ENCODE results near the gene NOTCH1. TPM values are rescaled to one million over a fixed set of nuclear protein-coding genes. Genes with fewer than 3 reads are reported as not detected.

NOTCH1 gene
- total and polyA plus RNA-seq, 7 experiments from 2014 or later: 1.9 to 92.9 (median 52.0) TPM

DNA sequence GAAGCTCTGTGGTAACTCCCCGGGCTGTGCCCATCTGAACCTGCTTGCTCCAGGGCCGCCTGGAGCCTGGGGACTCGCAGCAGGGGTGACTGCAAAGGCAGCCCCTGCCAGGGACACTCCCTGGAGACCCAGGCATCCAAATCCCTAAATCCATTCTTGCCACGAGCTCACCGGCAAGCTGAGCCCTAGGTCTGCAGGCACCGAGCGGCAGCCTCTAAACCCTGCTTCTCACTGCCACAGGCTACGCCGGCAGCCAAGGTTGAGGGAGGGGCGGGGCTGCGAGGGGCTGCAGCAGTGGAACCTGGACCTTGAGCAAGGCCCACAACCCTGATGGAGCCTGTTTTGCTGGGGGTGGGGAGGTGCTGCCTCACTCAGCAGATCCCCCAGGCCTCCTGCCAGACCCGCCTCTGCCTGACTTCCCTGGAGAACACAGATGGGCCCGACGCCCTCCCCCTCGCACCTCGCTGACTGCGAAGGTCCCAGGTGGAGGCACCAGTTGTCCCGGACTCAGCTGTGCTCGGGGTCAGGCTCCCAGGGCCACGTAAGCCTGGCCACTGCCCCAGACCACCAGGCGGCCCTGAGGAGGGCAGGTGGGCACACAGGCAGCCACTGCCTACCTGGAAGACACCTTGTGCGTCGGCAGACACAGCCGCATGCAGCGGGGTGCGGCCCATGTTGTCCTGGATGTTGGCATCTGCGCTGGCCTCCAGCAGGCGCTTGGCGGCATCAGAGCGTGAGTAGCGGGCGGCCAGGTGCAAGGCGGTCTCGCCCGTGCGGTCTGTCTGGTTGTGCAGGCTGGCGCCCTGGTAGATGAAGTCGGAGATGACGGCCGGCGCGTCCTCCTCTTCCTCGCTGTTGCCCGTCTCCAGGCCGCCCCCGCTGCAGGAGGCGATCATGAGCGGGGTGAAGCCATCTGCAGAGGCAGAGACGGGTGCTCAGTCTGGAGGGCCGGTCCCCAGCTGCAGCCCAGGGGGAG, 45.6 kb downstream of the NOTCH1 start:
- Mint-ChIP-seq H3K9me3 (no peaks in the 10 kb centered on the region), H3K27me3 (no peaks in the 10 kb centered on the region), H3K4me1 (peaks cover 0 to 3% (median 0%) of the 10 kb centered on the region in 7 donors), H3K27ac (peak overlapping the region in 1 of 9 donors; percentile 31), H3K36me3 (peaks cover 0 to 11% (median 3%) of the 10 kb centered on the region in 5 donors), H3K4me3 (no peak overlapping the region)
- Histone ChIP-seq H3K27me3 (ENCODE audit: control insufficient read depth in 2 of 2, insufficient read depth in 2 of 2, low read length in 2 of 2) (no peaks in the 10 kb centered on the region), H3K4me1 (ENCODE audit: control insufficient read depth in 2 of 2, insufficient read depth in 2 of 2, low read length in 2 of 2) (no peaks in the 10 kb centered on the region), H3K4me3 (ENCODE audit: low read length) (no peak overlapping the region), H3K9me3 (ENCODE audit: control insufficient read depth in 2 of 3, low read length in 3 of 3) (no peaks in the 10 kb centered on the region), H3K36me3 (ENCODE audit: control insufficient read depth in 2 of 3, insufficient read depth in 3 of 3, low read length in 3 of 3) (peaks cover 0 to 97% (median 8%) of the 10 kb centered on the region in 3 experiments), H3K27ac (ENCODE audit: low read depth, low read length) (no peak overlapping the region)
- DNase-seq (no peak), ATAC-seq (no peak)
- POLR2A ChIA-PET: no interaction called here
- intact Hi-C loops (cut with micrococcal nuclease): no loop called here
- CTCF ChIA-PET: no interaction called here

DNA sequence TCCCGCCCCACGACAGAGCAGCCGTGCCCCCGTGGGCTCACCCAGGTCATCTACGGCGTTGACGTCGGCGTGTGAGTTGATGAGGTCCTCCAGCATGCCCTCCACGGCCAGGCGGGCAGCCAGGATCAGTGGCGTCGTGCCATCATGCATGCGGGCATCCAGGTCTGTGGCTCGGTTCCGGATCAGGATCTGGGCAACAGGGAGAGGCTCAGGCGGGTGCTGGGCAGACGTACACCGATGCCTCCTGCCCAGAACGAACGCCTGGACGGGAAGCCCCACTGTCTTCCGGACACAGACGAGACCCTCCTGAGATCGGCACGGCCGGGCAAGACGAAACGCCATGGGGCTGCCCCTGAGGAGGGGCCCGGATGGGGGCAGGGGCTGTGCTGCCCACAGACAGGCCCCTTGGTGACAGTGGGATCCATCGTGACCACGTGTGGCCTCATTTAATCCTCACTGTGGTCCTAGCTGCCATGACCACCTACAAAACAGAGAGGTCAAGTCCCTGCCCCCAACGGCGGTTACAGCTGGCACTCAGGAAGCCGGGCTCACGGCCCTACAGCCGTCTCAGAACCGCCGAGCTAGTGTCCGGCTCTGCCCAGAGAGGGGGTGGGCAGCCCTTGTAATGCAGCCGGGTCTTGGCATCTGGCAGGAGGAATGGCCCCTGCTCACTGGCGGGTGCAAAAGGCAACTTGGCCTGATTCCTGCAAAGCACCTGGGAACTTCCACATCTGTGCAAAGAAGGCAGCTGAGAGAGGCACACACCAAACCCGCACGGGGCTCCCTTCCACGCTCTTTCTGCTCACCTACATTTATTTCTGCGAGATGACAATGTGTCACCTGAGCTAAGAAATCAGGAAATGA, 46.5 kb downstream of the NOTCH1 start:
- ChIA-PET CTCF (no interaction called here), POLR2A (no interaction called here)
- Histone ChIP-seq H3K27me3 (ENCODE audit: control insufficient read depth in 2 of 2, insufficient read depth in 2 of 2, low read length in 2 of 2) (no peaks in the 10 kb centered on the region), H3K36me3 (ENCODE audit: control insufficient read depth in 2 of 3, insufficient read depth in 3 of 3, low read length in 3 of 3) (peaks cover 0 to 91% (median 4%) of the 10 kb centered on the region in 3 experiments), H3K4me3 (ENCODE audit: low read length) (no peak overlapping the region), H3K4me1 (ENCODE audit: control insufficient read depth in 2 of 2, insufficient read depth in 2 of 2, low read length in 2 of 2) (no peaks in the 10 kb centered on the region), H3K9me3 (ENCODE audit: control insufficient read depth in 2 of 3, low read length in 3 of 3) (no peaks in the 10 kb centered on the region), H3K27ac (ENCODE audit: low read depth, low read length) (no peak overlapping the region)
- H3K36me3 Mint-ChIP-seq: peaks cover 0 to 11% (median 3%) of the 10 kb centered on the region in 5 donors
- no peak for ATAC-seq
- H3K4me1 Mint-ChIP-seq: peaks cover 0 to 3% (median 0%) of the 10 kb centered on the region in 7 donors
- intact Hi-C loops (cut with micrococcal nuclease): no loop called here
- peak overlapping the region in 1 of 9 donors; percentile 31 for H3K27ac Mint-ChIP-seq
- H3K4me3 Mint-ChIP-seq: no peak overlapping the region
- DNase-seq: no peak
- no peaks in the 10 kb centered on the region for H3K27me3 Mint-ChIP-seq
- H3K9me3 Mint-ChIP-seq: no peaks in the 10 kb centered on the region

DNA sequence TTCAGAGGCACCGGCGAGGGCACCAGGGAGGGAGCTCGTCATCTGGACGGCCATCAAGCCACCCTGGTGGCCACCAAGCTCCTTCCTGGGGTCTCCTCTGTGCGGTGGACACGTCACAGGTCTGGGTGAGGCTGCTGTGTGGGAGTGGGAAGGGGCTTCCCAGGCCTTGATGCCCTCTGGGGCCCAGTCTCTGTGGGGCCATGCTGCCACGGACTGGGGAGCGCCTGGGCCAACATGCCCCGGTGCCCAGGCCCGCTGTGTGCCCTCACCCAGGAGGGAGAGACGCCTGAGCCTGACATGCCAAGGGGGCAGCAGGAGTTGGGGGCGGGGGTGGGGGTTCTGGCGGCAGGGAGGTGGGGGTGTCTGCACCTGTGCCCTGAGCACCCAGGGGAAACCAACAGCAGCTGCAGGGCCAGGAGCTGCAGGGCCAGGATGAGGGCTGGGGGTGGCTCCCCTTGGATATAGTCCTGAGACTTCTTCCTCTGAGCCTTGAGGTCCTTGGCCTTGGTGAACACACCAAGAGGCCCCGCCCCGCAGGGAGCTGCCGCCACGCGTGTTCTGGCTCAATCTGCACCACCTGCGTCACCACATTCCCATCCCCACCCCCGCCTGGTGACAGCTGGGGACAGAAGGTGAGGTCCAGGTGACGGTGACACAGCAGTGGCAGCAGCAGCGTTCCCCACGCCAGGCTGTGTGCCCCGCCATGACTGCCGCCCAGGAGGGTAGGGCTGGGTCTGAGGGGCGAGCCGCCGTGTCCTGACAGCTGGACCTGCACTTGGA, 47.7 kb downstream of the NOTCH1 start:
- CTCF ChIA-PET: interaction anchor here (1.3 kb wide), 1 partner anchor 9 kb away, joined by 6 read pairs; no protein-coding TSS in a partner anchor
- Mint-ChIP-seq H3K36me3 (peaks cover 0 to 11% (median 3%) of the 10 kb centered on the region in 5 donors), H3K4me3 (no peak overlapping the region), H3K27me3 (no peaks in the 10 kb centered on the region), H3K4me1 (peaks cover 0 to 3% (median 0%) of the 10 kb centered on the region in 7 donors), H3K27ac (no peak overlapping the region), H3K9me3 (no peaks in the 10 kb centered on the region)
- intact Hi-C loops (cut with micrococcal nuclease): no loop called here
- DNase-seq (no peak), ATAC-seq (no peak)
- Histone ChIP-seq H3K9me3 (ENCODE audit: control insufficient read depth in 2 of 3, low read length in 3 of 3) (no peaks in the 10 kb centered on the region), H3K36me3 (ENCODE audit: control insufficient read depth in 2 of 3, insufficient read depth in 3 of 3, low read length in 3 of 3) (peaks cover 0 to 79% (median under 1%) of the 10 kb centered on the region in 3 experiments), H3K27ac (ENCODE audit: low read depth, low read length) (no peak overlapping the region), H3K27me3 (ENCODE audit: control insufficient read depth in 2 of 2, insufficient read depth in 2 of 2, low read length in 2 of 2) (no peaks in the 10 kb centered on the region), H3K4me3 (ENCODE audit: low read length) (no peak overlapping the region), H3K4me1 (ENCODE audit: control insufficient read depth in 2 of 2, insufficient read depth in 2 of 2, low read length in 2 of 2) (no peaks in the 10 kb centered on the region)
- POLR2A ChIA-PET: no interaction called here

DNA sequence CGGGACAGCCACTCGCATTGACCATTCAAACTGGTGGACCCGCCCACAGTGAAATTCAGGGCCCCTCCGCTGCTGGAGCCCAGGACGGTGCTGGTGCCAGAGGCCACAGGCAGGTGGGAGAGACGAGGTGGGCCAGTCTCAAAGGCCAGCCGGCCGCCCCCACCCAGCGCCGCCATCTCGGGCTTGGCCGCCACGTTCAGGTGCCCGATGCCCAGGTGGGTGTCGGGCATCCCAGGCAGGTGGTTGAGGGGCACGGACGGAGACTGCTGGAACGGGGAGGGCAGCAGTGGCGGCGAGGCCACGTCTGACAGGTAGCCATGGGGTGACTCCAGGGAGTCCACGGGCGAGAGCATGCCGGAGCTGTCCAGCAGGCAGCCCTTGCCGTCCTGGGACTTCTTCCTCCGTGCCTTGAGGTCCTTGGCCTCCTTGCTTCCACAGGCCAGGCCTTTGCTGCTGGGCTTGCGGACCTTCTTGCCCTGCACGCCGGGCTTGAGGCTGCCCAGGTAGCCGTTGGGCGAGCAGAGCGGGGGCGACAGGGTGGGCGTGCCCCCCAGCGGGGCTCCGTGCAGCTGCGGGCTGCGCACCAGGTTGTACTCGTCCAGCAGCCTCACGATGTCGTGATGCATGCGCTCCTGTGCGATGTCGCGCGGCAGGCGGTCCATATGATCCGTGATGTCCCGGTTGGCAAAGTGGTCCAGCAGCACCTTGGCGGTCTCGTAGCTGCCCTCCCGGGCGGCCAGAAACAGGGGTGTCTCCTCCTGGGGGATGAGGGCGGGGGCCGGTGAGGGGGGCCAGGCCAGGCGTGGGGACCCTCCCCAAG, 48.8 kb downstream of the NOTCH1 start:
- ChIA-PET CTCF (interaction anchor here (1.3 kb wide), 1 partner anchor 8 kb away, joined by 6 read pairs; no protein-coding TSS in a partner anchor), POLR2A (no interaction called here)
- peaks cover 0 to 3% (median 0%) of the 10 kb centered on the region in 7 donors for H3K4me1 Mint-ChIP-seq
- H3K27ac Mint-ChIP-seq: no peak overlapping the region
- Histone ChIP-seq H3K36me3 (ENCODE audit: control insufficient read depth in 2 of 3, insufficient read depth in 3 of 3, low read length in 3 of 3) (peaks cover 0 to 68% (median 0%) of the 10 kb centered on the region in 3 experiments), H3K4me3 (ENCODE audit: low read length) (no peak overlapping the region), H3K4me1 (ENCODE audit: control insufficient read depth in 2 of 2, insufficient read depth in 2 of 2, low read length in 2 of 2) (no peaks in the 10 kb centered on the region), H3K27me3 (ENCODE audit: control insufficient read depth in 2 of 2, insufficient read depth in 2 of 2, low read length in 2 of 2) (no peaks in the 10 kb centered on the region), H3K27ac (ENCODE audit: low read depth, low read length) (no peak overlapping the region), H3K9me3 (ENCODE audit: control insufficient read depth in 2 of 3, low read length in 3 of 3) (no peaks in the 10 kb centered on the region)
- intact Hi-C loops (cut with micrococcal nuclease): no loop called here
- H3K36me3 Mint-ChIP-seq: peaks cover 0 to 7% (median 3%) of the 10 kb centered on the region in 5 donors
- no peaks in the 10 kb centered on the region for H3K9me3 Mint-ChIP-seq
- DNase-seq (no peak), ATAC-seq (no peak)
- no peak overlapping the region for H3K4me3 Mint-ChIP-seq
- no peaks in the 10 kb centered on the region for H3K27me3 Mint-ChIP-seq

DNA sequence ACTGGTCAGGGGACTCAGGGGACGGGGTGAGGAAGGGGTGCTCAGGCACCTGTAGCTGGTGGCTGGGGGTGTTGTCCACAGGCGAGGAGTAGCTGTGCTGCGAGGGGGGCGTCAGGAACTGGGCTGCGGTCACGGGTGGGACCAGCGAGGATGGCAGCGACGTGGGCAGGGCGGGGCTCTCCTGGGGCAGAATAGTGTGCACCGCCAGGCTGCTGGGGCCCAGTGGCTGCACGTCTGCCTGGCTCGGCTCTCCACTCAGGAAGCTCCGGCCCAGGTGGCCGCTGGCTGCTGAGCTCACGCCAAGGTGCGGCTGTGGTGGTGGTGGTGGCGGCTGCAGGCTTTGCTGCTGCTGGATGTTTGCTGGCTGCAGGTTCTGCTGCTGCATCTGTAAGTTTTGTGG, 49.7 kb downstream of the NOTCH1 start:
- Histone ChIP-seq H3K9me3 (ENCODE audit: control insufficient read depth in 2 of 3, low read length in 3 of 3) (no peaks in the 10 kb centered on the region), H3K4me1 (ENCODE audit: control insufficient read depth in 2 of 2, insufficient read depth in 2 of 2, low read length in 2 of 2) (no peaks in the 10 kb centered on the region), H3K27me3 (ENCODE audit: control insufficient read depth in 2 of 2, insufficient read depth in 2 of 2, low read length in 2 of 2) (no peaks in the 10 kb centered on the region), H3K27ac (ENCODE audit: low read depth, low read length) (no peak overlapping the region), H3K4me3 (ENCODE audit: low read length) (no peak overlapping the region), H3K36me3 (ENCODE audit: control insufficient read depth in 2 of 3, insufficient read depth in 3 of 3, low read length in 3 of 3) (peaks cover 0 to 60% (median 0%) of the 10 kb centered on the region in 3 experiments)
- ATAC-seq (no peak), DNase-seq (no peak)
- Mint-ChIP-seq H3K4me3 (no peak overlapping the region), H3K27ac (no peak overlapping the region), H3K36me3 (peaks cover 0 to 7% (median 0%) of the 10 kb centered on the region in 5 donors), H3K27me3 (no peaks in the 10 kb centered on the region), H3K4me1 (peaks cover 0 to 3% (median 0%) of the 10 kb centered on the region in 7 donors), H3K9me3 (no peaks in the 10 kb centered on the region)
- POLR2A ChIA-PET: interaction anchor here (0.6 kb wide), 1 partner anchor 15 kb away, joined by 3 read pairs; no protein-coding TSS in a partner anchor
- CTCF ChIA-PET: no interaction called here
- intact Hi-C loops (cut with micrococcal nuclease): no loop called here

Data from naive thymus-derived CD4-positive, alpha-beta T cell (primary cell).